NCI-H460 (cell line): ENCODE results near the gene DCT. TPM values are rescaled to one million over a fixed set of nuclear protein-coding genes. Genes with fewer than 3 reads are reported as not detected.
"Not testable (repeated sequence)": the region's sequence is repeated elsewhere in the genome, so short reads cannot be mapped to it uniquely, and the experiment has no call there.

Experiments
- DNase-seq: peaks from one replicate; pipeline ENCODE4 v3.0.0-alpha.2; 2016; ENCODE audit warnings: low read depth; ENCODE audit errors: extremely low read depth
- polyA plus RNA-seq: library from polyadenylated mRNA; depleted of rRNA; stranded (reverse); fragments of >200 nt; gene quantifications from 2 replicates; pipeline ENCODE4 v1.2.3, GENCODE V29; 2014; cell fraction: nucleus; rRNA removed
- total RNA-seq: library from RNA; depleted of rRNA; stranded (reverse); fragments of >200 nt; shearing (Covaris generic); gene quantifications from 2 replicates; pipeline ENCODE4 v1.2.3, GENCODE V29; 2014; rRNA removed

The DCT gene
- not detected in 2 replicates for total RNA-seq
- 0.48 TPM in 1 of 2 replicates, not detected in the other for polyA plus RNA-seq

- no peak for DNase-seq
These were observed at the start of gene DCT for GRCh38 chr13:94479616-94480015. Gene DCT, minus strand, starts transcription at chr13:94479682. Its CDS starts 427 bp downstream, at chr13:94479255.

GRCh38 chr13:94526956-94527355 is 47.5 kb upstream of the DCT start:
- DNase-seq: not testable (repeated sequence)

- DNase-seq: no peak
These were observed 46.3 kb upstream of the DCT start for GRCh38 chr13:94525781-94526180.

GRCh38 chr13:94524407-94524806 is 44.9 kb upstream of the DCT start:
- no peak for DNase-seq

GRCh38 chr13:94520001-94520400 is 40.5 kb upstream of the DCT start:
- DNase-seq: no peak

- no peak for DNase-seq
These were observed 37.0 kb upstream of the DCT start for GRCh38 chr13:94516456-94516855.

- no peak for DNase-seq
These were observed 36.4 kb upstream of the DCT start for GRCh38 chr13:94515911-94516310.

- no peak for DNase-seq
These were observed 35.9 kb upstream of the DCT start for GRCh38 chr13:94515374-94515773.

GRCh38 chr13:94513026-94513425 is 33.5 kb upstream of the DCT start:
- DNase-seq: no peak

- DNase-seq: no peak
These were observed 26.2 kb upstream of the DCT start for GRCh38 chr13:94505730-94506129.

GRCh38 chr13:94503851-94504250 is 24.4 kb upstream of the DCT start:
- DNase-seq: no peak

GRCh38 chr13:94498831-94499230 is 19.3 kb upstream of the DCT start:
- not testable (repeated sequence) for DNase-seq

GRCh38 chr13:94495806-94496205 is 16.3 kb upstream of the DCT start:
- DNase-seq: no peak

GRCh38 chr13:94494026-94494425 is 14.5 kb upstream of the DCT start:
- DNase-seq: no peak

- DNase-seq: no peak
These were observed 7.6 kb upstream of the DCT start for GRCh38 chr13:94487043-94487442.

- no peak for DNase-seq
These were observed 4.5 kb upstream of the DCT start for GRCh38 chr13:94483970-94484369.

- no peak for DNase-seq
These were observed 2.5 kb upstream of the DCT start for GRCh38 chr13:94481941-94482340.

GRCh38 chr13:94480672-94481145 is 1.2 kb upstream of the DCT start:
- DNase-seq: no peak

- no peak for DNase-seq
These were observed 569 bp downstream of the DCT start for GRCh38 chr13:94478913-94479312.

- DNase-seq: no peak
These were observed 9.4 kb downstream of the DCT start for GRCh38 chr13:94470126-94470525.

- no peak for DNase-seq
These were observed 14.7 kb downstream of the DCT start for GRCh38 chr13:94464771-94465170.

GRCh38 chr13:94462670-94463069 is 16.8 kb downstream of the DCT start:
- DNase-seq: no peak

GRCh38 chr13:94459116-94459515 is 20.4 kb downstream of the DCT start:
- DNase-seq: no peak
